ENCODE data around the gene RIT1. TPM values are rescaled to one million over a fixed set of nuclear protein-coding genes. Genes with fewer than 3 reads are reported as not detected.

Gene RIT1
- polyA plus RNA-seq, 1 donor from 2014 or later, result 83.5 TPM

GRCh38 chr1:155947292-155947691 is 36.1 kb upstream of the RIT1 start:
- Histone ChIP-seq H3K9ac (ENCODE audit: low read length) (no peak overlapping the region), H3K9me2 (ENCODE audit: insufficient read depth, low read length) (no peaks in the 10 kb centered on the region), H3K4me2 (ENCODE audit: low read length) (no peak overlapping the region), H3K9me3 (ENCODE audit: low read length) (no peaks in the 10 kb centered on the region), H3K36me3 (ENCODE audit: insufficient read depth, low read length) (peaks cover 7% of the 10 kb centered on the region), H2AFZ (ENCODE audit: low read depth, low read length) (no peak overlapping the region), H3K4me3 (ENCODE audit: low read length) (no peak overlapping the region), H3K27me3 (ENCODE audit: insufficient read depth, low read depth, low read length) (no peaks in the 10 kb centered on the region), H3K79me2 (replicated peaks; ENCODE audit: insufficient read depth, low read length) (no peaks in the 10 kb centered on the region), H4K20me1 (ENCODE audit: insufficient read depth) (no peaks in the 10 kb centered on the region), H3F3A (ENCODE audit: insufficient read depth, low read length, poor library complexity, severe bottlenecking) (no peaks in the 10 kb centered on the region), H3K27ac (ENCODE audit: low read length) (no peak overlapping the region)
- no peak for TF ChIP-seq TAF1 (IDR thresholded peaks at IDR 0.05; ENCODE audit: low read depth)
- no peak for TF ChIP-seq EZH2 (IDR thresholded peaks at IDR 0.05; ENCODE audit: borderline replicate concordance, insufficient read depth, low read length, poor library complexity, severe bottlenecking)
- no peak for TF ChIP-seq SMC3 (conservative IDR thresholded peaks at IDR 0.05; ENCODE audit: poor library complexity)
- no peak for TF ChIP-seq EP300 (conservative IDR thresholded peaks at IDR 0.05; ENCODE audit: poor library complexity, severe bottlenecking)
- no peak for TF ChIP-seq POLR2AphosphoS5 (IDR thresholded peaks at IDR 0.05)
- TF ChIP-seq RAD21 (conservative IDR thresholded peaks at IDR 0.05), result no peak
- no peak for TF ChIP-seq CTCF (IDR thresholded peaks at IDR 0.05; ENCODE audit: poor library complexity, severe bottlenecking)
- TF ChIP-seq MXI1 (conservative IDR thresholded peaks at IDR 0.05; ENCODE audit: poor library complexity, severe bottlenecking), result no peak
- TF ChIP-seq REST (IDR thresholded peaks at IDR 0.05; ENCODE audit: borderline replicate concordance), result no peak

- H3K27ac ChIP-seq (ENCODE audit: low read length), result no peak overlapping the region
- no peak overlapping the region for H3K4me2 ChIP-seq (ENCODE audit: low read length)
- H3K4me3 ChIP-seq (ENCODE audit: low read length), result no peak overlapping the region
- H2AFZ ChIP-seq (ENCODE audit: low read depth, low read length), result no peak overlapping the region
- H3K27me3 ChIP-seq (ENCODE audit: insufficient read depth, low read depth, low read length), result no peaks in the 10 kb centered on the region
- peaks cover 7% of the 10 kb centered on the region for H3K36me3 ChIP-seq (ENCODE audit: insufficient read depth, low read length)
- no peaks in the 10 kb centered on the region for H3K9me2 ChIP-seq (ENCODE audit: insufficient read depth, low read length)
- TF ChIP-seq RAD21 (conservative IDR thresholded peaks at IDR 0.05) (no peak), POLR2AphosphoS5 (IDR thresholded peaks at IDR 0.05) (no peak), EZH2 (IDR thresholded peaks at IDR 0.05; ENCODE audit: borderline replicate concordance, insufficient read depth, low read length, poor library complexity, severe bottlenecking) (no peak), CTCF (IDR thresholded peaks at IDR 0.05; ENCODE audit: poor library complexity, severe bottlenecking) (no peak), EP300 (conservative IDR thresholded peaks at IDR 0.05; ENCODE audit: poor library complexity, severe bottlenecking) (no peak), SMC3 (conservative IDR thresholded peaks at IDR 0.05; ENCODE audit: poor library complexity) (no peak), REST (IDR thresholded peaks at IDR 0.05; ENCODE audit: borderline replicate concordance) (no peak)
- no peak overlapping the region for H3K9ac ChIP-seq (ENCODE audit: low read length)
- no peaks in the 10 kb centered on the region for H3F3A ChIP-seq (ENCODE audit: insufficient read depth, low read length, poor library complexity, severe bottlenecking)
- H3K9me3 ChIP-seq (ENCODE audit: low read length), result no peaks in the 10 kb centered on the region
- no peaks in the 10 kb centered on the region for H3K79me2 ChIP-seq (replicated peaks; ENCODE audit: insufficient read depth, low read length)
- H4K20me1 ChIP-seq (ENCODE audit: insufficient read depth), result no peaks in the 10 kb centered on the region
Observed at GRCh38 chr1:155946633-155947219, 35.6 kb upstream of the RIT1 start.

Measured in neural cell (in vitro differentiated cells).